K562 (cell line): ENCODE data around the gene XRCC5. TPM values are rescaled to one million over a fixed set of nuclear protein-coding genes. Genes with fewer than 3 reads are reported as not detected.

Experiments
- ATAC-seq: fragments of 200-7000 bp; cut with Tn5 transposase; 3 replicates; pipeline ENCODE4 v1.9.1; 2020; ENCODE audit warnings: moderate library complexity
- BruUV-seq: library from RNA; stranded (reverse); fragments of 400-500 nt; replicated peaks from 2 replicates; lab custom pipeline; 2021; lab: Mats Ljungman, UMichigan
- CTCF ChIA-PET: fragments of 300-600 bp; formaldehyde crosslinking; extraction: SDS; loops from one replicate; lab custom pipeline; 2021; ENCODE audit warnings: low intra/inter-chr PET ratio; lab: Yijun Ruan, JAX
- POLR2A ChIA-PET: fragments of 300-600, 350-650 bp; sonication (Branson Sonifier 250); formaldehyde crosslinking; extraction: SDS; loops from one replicate; lab custom pipeline; 2021; ENCODE audit warnings: antibody characterized with exemption, inconsistent platforms; lab: Yijun Ruan, JAX
- DNase-seq, 4 experiments: peaks; one replicate each; pipeline versions ENCODE4 v3.0.0 to v3.0.0-alpha.2; 2011 to 2018; ENCODE audit warnings: low spot score in 3 of 4, mixed read lengths in 3 of 4; ENCODE audit errors: extremely low read depth in 1 of 4
- FAIRE-seq: peaks from 2 replicates; lab custom pipeline; 2011; peaks lifted over from hg19 to GRCh38; lab: Jason Lieb, UNC
- H2AFZ ChIP-seq: 2 replicates; pipeline ENCODE4 v1.6.0; 2011; ENCODE audit warnings: low read depth, low read length, control low read depth, inconsistent platforms
- H3K27ac ChIP-seq: fragments of 200-600 bp; 3 replicates; pipeline ENCODE4 v1.8.0; 2011; ENCODE audit warnings: low read depth, mild to moderate bottlenecking, control low read depth, inconsistent platforms, low read length, moderate library complexity, mixed read lengths; ENCODE audit errors: extremely low read depth
- H3K27me3 ChIP-seq, 2 experiments: fragments of 300-600 bp in 1 of 2; 2 replicates in 1 of 2; 3 replicates in 1 of 2; pipeline versions ENCODE4 v1.6.0 to v1.8.0; 2011; ENCODE audit warnings: inconsistent platforms in 2 of 2, low read length in 2 of 2, mild to moderate bottlenecking in 1 of 2, mixed read lengths in 1 of 2, moderate library complexity in 1 of 2; ENCODE audit not compliant: control insufficient read depth in 2 of 2, insufficient read depth in 2 of 2
- H3K36me3 ChIP-seq: fragments of 300-600 bp; 3 replicates; pipeline ENCODE4 v1.8.0; 2011; ENCODE audit warnings: mild to moderate bottlenecking, low read length, inconsistent platforms; ENCODE audit not compliant: control insufficient read depth, insufficient read depth
- H3K4me1 ChIP-seq, 2 experiments: fragments of 200-600 bp in 1 of 2; replicated peaks in 1 of 2; 2 replicates in 1 of 2; 3 replicates in 1 of 2; pipeline versions ENCODE4 v1.5.1 to v1.8.0; 2011; ENCODE audit warnings: inconsistent platforms in 2 of 2, low read length in 2 of 2, mild to moderate bottlenecking in 1 of 2, mixed read lengths in 1 of 2, moderate library complexity in 1 of 2; ENCODE audit not compliant: control insufficient read depth in 2 of 2, insufficient read depth in 2 of 2
- H3K4me2 ChIP-seq: 2 replicates; pipeline ENCODE4 v1.6.1; 2011; ENCODE audit warnings: low read length, control low read depth, inconsistent platforms, mixed read lengths; ENCODE audit not compliant: insufficient read depth
- H3K4me3 ChIP-seq: fragments of 200-600 bp; sonication (generic), shearing (Covaris generic); 2 replicates; pipeline ENCODE4 v1.5.1; 2016; ENCODE audit warnings: control low read depth, inconsistent platforms
- H3K79me2 ChIP-seq: fragments of 200-600 bp; 3 replicates; pipeline ENCODE4 v1.8.0; 2011; ENCODE audit warnings: low read length, inconsistent platforms; ENCODE audit not compliant: control insufficient read depth, insufficient read depth
- H3K9ac ChIP-seq, 2 experiments: 2 replicates each; pipeline versions ENCODE4 v1.6.0 to v1.6.1; 2011; ENCODE audit warnings: low read depth in 2 of 2, low read length in 2 of 2, control low read depth in 1 of 2, inconsistent platforms in 1 of 2, mild to moderate bottlenecking in 1 of 2, mixed read lengths in 1 of 2; ENCODE audit not compliant: insufficient read depth in 1 of 2
- H3K9me1 ChIP-seq: one replicate; pipeline ENCODE4 v1.6.0; 2011; ENCODE audit warnings: inconsistent platforms, mild to moderate bottlenecking, low read length, moderate library complexity; ENCODE audit not compliant: control insufficient read depth, insufficient read depth
- H3K9me3 ChIP-seq: replicated peaks from 2 replicates; pipeline ENCODE4 v1.5.1; 2011; ENCODE audit warnings: low read depth, low read length, inconsistent platforms; ENCODE audit not compliant: control insufficient read depth, insufficient read depth
- H4K20me1 ChIP-seq: replicated peaks from 2 replicates; pipeline ENCODE4 v1.6.1; 2011; ENCODE audit warnings: low read length, inconsistent platforms, mixed read lengths; ENCODE audit not compliant: control insufficient read depth, insufficient read depth
- CBFA2T2 ChIP-seq: fragments of 450-650 bp; conservative IDR thresholded peaks from 2 replicates; pipeline ENCODE4 v1.6.1; 2017; ENCODE audit warnings: mild to moderate bottlenecking
- CBFB ChIP-seq: sonication (generic); formaldehyde crosslinking; IDR thresholded peaks from 2 replicates; pipeline ENCODE4 v1.4.0; 2020; ENCODE audit warnings: mild to moderate bottlenecking, missing genetic modification reagents
- CBX1 ChIP-seq: sonication (generic); IDR thresholded peaks from 2 replicates; pipeline ENCODE4 v1.6.1; 2016; ENCODE audit warnings: antibody characterized with exemption, low read depth, mild to moderate bottlenecking
- ETS1 ChIP-seq: conservative IDR thresholded peaks from 2 replicates; pipeline ENCODE4 v1.6.1; 2011; ENCODE audit warnings: low read depth, mild to moderate bottlenecking, low read length; ENCODE audit not compliant: control insufficient read depth
- FOXJ3 ChIP-seq: sonication (generic); formaldehyde crosslinking; IDR thresholded peaks from 2 replicates; pipeline ENCODE4 v1.4.0; 2020; ENCODE audit warnings: mild to moderate bottlenecking, missing genetic modification reagents
- NBN ChIP-seq: fragments of 450-650 bp; IDR thresholded peaks from 2 replicates; pipeline ENCODE4 v1.6.1; 2016; ENCODE audit warnings: low read depth, mild to moderate bottlenecking
- PHB ChIP-seq: fragments of 250-450 bp; sonication (Bioruptor Pico); IDR thresholded peaks from 2 replicates; pipeline ENCODE4 v1.5.0; 2021
- PTBP1 ChIP-seq: fragments of 200-400 bp; formaldehyde crosslinking; IDR thresholded peaks from 2 replicates; pipeline ENCODE4 v1.6.1; 2017; ENCODE audit warnings: low read depth, low read length
- SFPQ ChIP-seq: fragments of 200-400 bp; formaldehyde crosslinking; IDR thresholded peaks from 2 replicates; pipeline ENCODE4 v1.6.1; 2017; ENCODE audit warnings: mild to moderate bottlenecking, low read depth, low read length, moderate library complexity
- ZC3H11A ChIP-seq: IDR thresholded peaks from 2 replicates; pipeline ENCODE4 v1.6.1; 2012; ENCODE audit warnings: low read depth, low read length, improper control_type of control experiment
- ZNF444 ChIP-seq: fragments of 250-450 bp; sonication (Bioruptor Pico); IDR thresholded peaks from 2 replicates; pipeline ENCODE4 v1.4.0; 2020; ENCODE audit warnings: mild to moderate bottlenecking, moderate library complexity
- ZNF586 ChIP-seq: fragments of 450-650 bp; formaldehyde crosslinking; conservative IDR thresholded peaks from 2 replicates; pipeline ENCODE4 v1.4.0; 2020; ENCODE audit warnings: mild to moderate bottlenecking, moderate library complexity
- ZNF77 ChIP-seq: fragments of 250-450 bp; sonication (Bioruptor Pico); IDR thresholded peaks from 2 replicates; pipeline ENCODE4 v1.5.0; 2020
- WGBS: fragments of 100-300 bp; shearing (Covaris generic); methylation state at CpG from one replicate; pipeline ENCODE4 v1.1.6; 2016; ENCODE audit warnings: low coverage, mixed read lengths; ENCODE audit not compliant: insufficient coverage; ENCODE audit errors: missing lambda C conversion rate; 5-methylcytosine and 5-hydroxymethylcytosine counted together
- in situ Hi-C: fragments of 300-500 bp; cut with MboI; formaldehyde crosslinking; loops from 4 replicates; pipeline ENCODE4 v1.15.0; 2018; ENCODE audit warnings: inconsistent platforms, mixed read lengths
- intact Hi-C: fragments of 100-400 bp; cut with micrococcal nuclease; formaldehyde crosslinking; loops from 2 replicates; pipeline ENCODE4 v1.14.2; 2022
- polyA plus RNA-seq, 8 experiments: library from polyadenylated mRNA; depleted of rRNA in 4 of 8; stranded (reverse) in 5 of 8; unstranded in 3 of 8; fragments of >200 nt; fragmentation: Nextera tagmentation in 2 of 8; fragmentation: Illumina TruSeq in 1 of 8; extraction: Ambion mirVana in 2 of 8; extraction: Trizol in 1 of 8; gene quantifications; 2 replicates each; pipeline versions ENCODE4 v1.2.1 to v1.2.3, GENCODE V29; 2011 to 2014; ENCODE audit warnings: inconsistent platforms in 1 of 8, missing spikeins in 1 of 8
- total RNA-seq, 7 experiments: library from RNA; depleted of rRNA in 6 of 7; stranded (reverse); fragments of >200 nt in 6 of 7; fragmentation: Illumina TruSeq in 2 of 7; extraction: Trizol in 2 of 7; gene quantifications; 2 replicates each; pipeline versions ENCODE4 v1.2.1 to v1.2.3, GENCODE V29; 2011 to 2021; ENCODE audit warnings: low replicate concordance in 1 of 7

XRCC5 gene
- total and polyA plus RNA-seq, 9 of the 15 experiments (the other 6 are each of a cell fraction or from before 2014, with no cell fraction given), result 168 to 551 (median 297) TPM

GRCh38 chr2:216090369-216090786, 18.8 kb upstream of the XRCC5 start:
- H3K4me1 ChIP-seq, result no peaks in the 10 kb centered on the region
- H2AFZ ChIP-seq, result no peak overlapping the region
- WGBS, result 24% methylated on average over 1 of the region's 1 CpG
- H3K27ac ChIP-seq, result no peak overlapping the region
- no peak for ATAC-seq
- no peak overlapping the region for H3K4me3 ChIP-seq
- no TSS peak for BruUV-seq
- no peaks in the 10 kb centered on the region for H3K9me1 ChIP-seq
- no peaks in the 10 kb centered on the region for H3K36me3 ChIP-seq
- ChIA-PET CTCF (no interaction called here), POLR2A (interaction anchor here (1.4 kb wide), 1 partner anchor 10 kb away, joined by 3 read pairs; no protein-coding TSS in a partner anchor)
- FAIRE-seq, result no peak
- no peaks in the 10 kb centered on the region for H3K27me3 ChIP-seq
- intact Hi-C loops, result no loop called here
- in situ Hi-C loops, result no loop called here
- no peak overlapping the region for H3K4me2 ChIP-seq
- TF ChIP-seq PHB, result no peak
- no peak for TF ChIP-seq PTBP1
- no peak for TF ChIP-seq SFPQ
- no peak for TF ChIP-seq ZC3H11A
- TF ChIP-seq CBX1, result no peak
- TF ChIP-seq ZNF586 (CRISPR knock-in tag), result no peak
- TF ChIP-seq NBN, result no peak
- TF ChIP-seq CBFA2T2, result no peak
- no peak for TF ChIP-seq ZNF77
- no peak for TF ChIP-seq ZNF444
- TF ChIP-seq ETS1, result no peak
- no peak for TF ChIP-seq FOXJ3 (CRISPR knock-in tag)
- no peak for TF ChIP-seq CBFB (CRISPR knock-in tag)
- no peak overlapping the region for H3K9ac ChIP-seq
- no peaks in the 10 kb centered on the region for H3K9me3 ChIP-seq
- H4K20me1 ChIP-seq, result no peaks in the 10 kb centered on the region
- DNase-seq, result no peak
- no peaks in the 10 kb centered on the region for H3K79me2 ChIP-seq
